HL-60 (cell line): ENCODE results near the gene NCAPD3.

ENCODE experiments used
- CTCF ChIP-seq: IDR thresholded peaks from one replicate; pipeline ENCODE4 v1.5.1; 2011; ENCODE audit warnings: low read length, control low read depth, inconsistent platforms; ENCODE audit not compliant: insufficient read depth
- POLR2AphosphoS5 ChIP-seq: IDR thresholded peaks from 2 replicates; pipeline ENCODE4 v1.6.1; 2012; ENCODE audit warnings: low read depth

- TF ChIP-seq POLR2AphosphoS5 (no peak), CTCF (no peak)
These were observed 66.3 kb downstream of the NCAPD3 start for GRCh38 chr11:134157451-134157850.
